IMR-90 (cell line): ENCODE measurements around the gene UNKL. TPM values are rescaled to one million over a fixed set of nuclear protein-coding genes. Genes with fewer than 3 reads are reported as not detected.

Experiments used
- ATAC-seq: fragments of 200-7000 bp; cut with Tn5 transposase; 2 replicates; pipeline ENCODE4 v1.9.1; 2020; ENCODE audit warnings: low read depth, mild to moderate bottlenecking, moderate library complexity
- BruUV-seq: library from RNA; stranded (reverse); fragments of 400-500 nt; replicated peaks from 2 replicates; lab custom pipeline; 2021; lab: Mats Ljungman, UMichigan
- CTCF ChIA-PET: fragments of 300-600 bp; formaldehyde crosslinking; extraction: SDS; loops from one replicate; lab custom pipeline; 2021; ENCODE audit warnings: antibody characterized with exemption; lab: Yijun Ruan, JAX
- POLR2A ChIA-PET: fragments of 300-600 bp; sonication (Branson Sonifier 250); formaldehyde crosslinking; loops from one replicate; lab custom pipeline; 2022; ENCODE audit warnings: antibody characterized with exemption; ENCODE audit not compliant: unreplicated experiment; lab: Charles Lee
- DNase-seq: peaks from one replicate; pipeline ENCODE4 v3.0.0; 2013
- H2AFZ ChIP-seq: replicated peaks from 2 replicates; pipeline ENCODE3; 2013; ENCODE audit warnings: low read length, mild to moderate bottlenecking; ENCODE audit not compliant: poor library complexity
- H2AK5ac ChIP-seq: 2 replicates; pipeline ENCODE4 v1.6.1; 2013; ENCODE audit warnings: low read depth, low read length, inconsistent platforms
- H2AK9ac ChIP-seq: replicated peaks from 2 replicates; pipeline ENCODE3; 2013; ENCODE audit warnings: mild to moderate bottlenecking, low read depth, low read length, moderate library complexity; ENCODE audit not compliant: poor library complexity
- H2BK120ac ChIP-seq: 2 replicates; pipeline ENCODE4 v1.6.1; 2013; ENCODE audit warnings: low read depth, low read length, inconsistent platforms
- H2BK15ac ChIP-seq: 3 replicates; pipeline ENCODE4 v1.6.1; 2013; ENCODE audit warnings: low read depth, low read length, inconsistent platforms
- H2BK20ac ChIP-seq: 2 replicates; pipeline ENCODE4 v1.6.1; 2013; ENCODE audit warnings: low read depth, mild to moderate bottlenecking, inconsistent platforms, low read length, moderate library complexity
- H2BK5ac ChIP-seq: 2 replicates; pipeline ENCODE4 v1.6.1; 2013; ENCODE audit warnings: mild to moderate bottlenecking, low read depth, low read length, inconsistent platforms; ENCODE audit not compliant: poor library complexity, severe bottlenecking
- H3K14ac ChIP-seq: replicated peaks from 2 replicates; pipeline ENCODE4 v1.6.1; 2013; ENCODE audit warnings: low read depth, low read length, inconsistent platforms
- H3K18ac ChIP-seq: 2 replicates; pipeline ENCODE4 v1.6.1; 2013; ENCODE audit warnings: low read depth, low read length, control low read depth
- H3K23ac ChIP-seq: 2 replicates; pipeline ENCODE4 v1.6.1; 2013; ENCODE audit warnings: low read depth, low read length, inconsistent platforms
- H3K27ac ChIP-seq: 2 replicates; pipeline ENCODE4 v1.5.1; 2013; ENCODE audit warnings: mild to moderate bottlenecking, control low read depth, low read length; ENCODE audit not compliant: insufficient read depth
- H3K27me3 ChIP-seq: 2 replicates; pipeline ENCODE4 v1.6.1; 2013; ENCODE audit warnings: low read length; ENCODE audit not compliant: control insufficient read depth, insufficient read depth
- H3K36me3 ChIP-seq: 2 replicates; pipeline ENCODE4 v1.6.1; 2013; ENCODE audit warnings: low read length, mixed read lengths; ENCODE audit not compliant: control insufficient read depth, insufficient read depth
- H3K4ac ChIP-seq: 2 replicates; pipeline ENCODE4 v1.6.1; 2013; ENCODE audit warnings: low read depth, low read length, inconsistent platforms
- H3K4me1 ChIP-seq: 2 replicates; pipeline ENCODE4 v1.6.1; 2013; ENCODE audit warnings: low read length, mixed read lengths; ENCODE audit not compliant: control insufficient read depth, insufficient read depth
- H3K4me2 ChIP-seq: 2 replicates; pipeline ENCODE4 v1.6.1; 2013; ENCODE audit warnings: low read depth, mild to moderate bottlenecking, control low read depth, low read length, moderate library complexity
- H3K4me3 ChIP-seq: 2 replicates; pipeline ENCODE4 v1.5.1; 2013; ENCODE audit warnings: low read depth, mild to moderate bottlenecking, control low read depth, low read length, moderate library complexity; ENCODE audit not compliant: insufficient read depth
- H3K56ac ChIP-seq: 2 replicates; pipeline ENCODE4 v1.6.1; 2013; ENCODE audit warnings: low read length, inconsistent platforms; ENCODE audit not compliant: insufficient read depth; ENCODE audit errors: extremely low read depth
- H3K79me1 ChIP-seq, 2 experiments: 2 replicates each; pipeline ENCODE4 v1.6.1; 2013; ENCODE audit warnings: low read length in 2 of 2, inconsistent platforms in 1 of 2, low read depth in 1 of 2
- H3K9ac ChIP-seq: 2 replicates; pipeline ENCODE4 v1.6.1; 2013; ENCODE audit warnings: low read depth, low read length, control low read depth
- H3K9me1 ChIP-seq: 2 replicates; pipeline ENCODE4 v1.6.1; 2013; ENCODE audit warnings: low read length, inconsistent platforms; ENCODE audit not compliant: insufficient read depth
- H3K9me3 ChIP-seq: 2 replicates; pipeline ENCODE4 v1.6.1; 2013; ENCODE audit warnings: low read length; ENCODE audit not compliant: control insufficient read depth, insufficient read depth
- H4K20me1 ChIP-seq: 2 replicates; pipeline ENCODE4 v1.6.1; 2013; ENCODE audit warnings: low read length, inconsistent platforms; ENCODE audit not compliant: insufficient read depth
- H4K5ac ChIP-seq: 2 replicates; pipeline ENCODE4 v1.6.1; 2013; ENCODE audit warnings: mild to moderate bottlenecking, low read depth, low read length, control low read depth
- H4K8ac ChIP-seq, 2 experiments: 2 replicates each; pipeline ENCODE4 v1.6.1; 2013; ENCODE audit warnings: low read depth in 2 of 2, low read length in 2 of 2, control low read depth in 1 of 2, inconsistent platforms in 1 of 2
- H4K91ac ChIP-seq: 2 replicates; pipeline ENCODE4 v1.6.1; 2013; ENCODE audit warnings: low read depth, low read length, inconsistent platforms; ENCODE audit not compliant: insufficient read depth
- BHLHE40 ChIP-seq: fragments of 150-350 bp; IDR thresholded peaks from 2 replicates; pipeline ENCODE4 v1.6.1; 2016; ENCODE audit warnings: mild to moderate bottlenecking, low read depth, low read length
- CEBPB ChIP-seq: IDR thresholded peaks from 2 replicates; pipeline ENCODE4 v1.6.1; 2012; ENCODE audit warnings: low read depth, low read length, improper control_type of control experiment
- CHD1 ChIP-seq: IDR thresholded peaks from 2 replicates; pipeline ENCODE4 v1.6.1; 2012; ENCODE audit warnings: low read depth, low read length, improper control_type of control experiment
- FOS ChIP-seq: fragments of 150-350 bp; IDR thresholded peaks from 2 replicates; pipeline ENCODE4 v1.6.1; 2016; ENCODE audit warnings: low read depth, low read length
- MAZ ChIP-seq: IDR thresholded peaks from 2 replicates; pipeline ENCODE4 v1.6.1; 2012; ENCODE audit warnings: low read depth, mild to moderate bottlenecking, low read length, improper control_type of control experiment, moderate library complexity, borderline replicate concordance
- NFE2L2 ChIP-seq: fragments of 150-350 bp; IDR thresholded peaks from 2 replicates; pipeline ENCODE4 v1.6.1; 2016; ENCODE audit warnings: low read depth, mild to moderate bottlenecking, low read length
- POLR2A ChIP-seq: IDR thresholded peaks from 2 replicates; pipeline ENCODE4 v1.6.1; 2012; ENCODE audit warnings: mild to moderate bottlenecking, low read depth, low read length
- RAD21 ChIP-seq: IDR thresholded peaks from 2 replicates; pipeline ENCODE4 v1.6.1; 2012; ENCODE audit warnings: low read length, improper control_type of control experiment
- RCOR1 ChIP-seq: IDR thresholded peaks from 2 replicates; pipeline ENCODE4 v1.6.1; 2012; ENCODE audit warnings: mild to moderate bottlenecking, low read length, improper control_type of control experiment; ENCODE audit not compliant: insufficient replicate concordance
- RFX5 ChIP-seq: IDR thresholded peaks from 2 replicates; pipeline ENCODE4 v1.8.0; 2012; ENCODE audit warnings: low read depth, mild to moderate bottlenecking, low read length, moderate library complexity
- SMC3 ChIP-seq: fragments of 150-350 bp; IDR thresholded peaks from 2 replicates; pipeline ENCODE4 v1.6.1; 2016; ENCODE audit warnings: low read depth, mild to moderate bottlenecking, antibody characterized with exemption, low read length, moderate library complexity
- WGBS, 2 experiments: methylation state at CpG; one replicate each; pipeline versions ENCODE4 v1.1.5 to v1.1.7; 2013; ENCODE audit warnings: missing lambda C conversion rate in 2 of 2; ENCODE audit not compliant: insufficient read length in 1 of 2; ENCODE audit errors: extremely low coverage in 2 of 2; 5-methylcytosine and 5-hydroxymethylcytosine counted together
- dilution Hi-C: fragments of 300-500 bp; cut with HindIII; formaldehyde crosslinking; loops from one replicate; pipeline ENCODE4 v1.14.3; 2018; ENCODE audit warnings: low sequenced_read_pairs; ENCODE audit not compliant: unreplicated experiment
- in situ Hi-C: fragments of 300-500 bp; cut with MboI; formaldehyde crosslinking; loops from 3 replicates; pipeline ENCODE4 v1.14.3; 2019; ENCODE audit warnings: low sequenced_read_pairs, inconsistent platforms, mixed read lengths
- intact Hi-C: fragments of 100-400 bp; cut with micrococcal nuclease; formaldehyde crosslinking; loops from 2 replicates; pipeline ENCODE4 v1.10.0; 2022
- polyA plus RNA-seq, 3 experiments: library from polyadenylated mRNA; depleted of rRNA; stranded (reverse); fragments of >200 nt; gene quantifications; 2 replicates each; pipeline ENCODE4 v1.2.3, GENCODE V29; 2012; ENCODE audit warnings: low replicate concordance in 1 of 3
- total RNA-seq: library from RNA; depleted of rRNA; stranded (reverse); fragments of >200 nt; gene quantifications from 2 replicates; pipeline ENCODE4 v1.2.3, GENCODE V29; 2012
- TF ChIP-seq, protein P1 (sequence below): fragments of 150-350 bp; IDR thresholded peaks from 2 replicates; pipeline ENCODE4 v1.6.1; 2016; ENCODE audit warnings: low read depth, mild to moderate bottlenecking, low read length, moderate library complexity, borderline replicate concordance
- TF ChIP-seq, protein P2 (sequence below): conservative IDR thresholded peaks from 2 replicates; pipeline ENCODE4 v1.5.1; 2012; ENCODE audit warnings: mild to moderate bottlenecking, low read depth, low read length, improper control_type of control experiment
- TF ChIP-seq, protein P3 (sequence below): fragments of 150-350 bp; IDR thresholded peaks from 2 replicates; pipeline ENCODE4 v1.6.1; 2017; ENCODE audit warnings: mild to moderate bottlenecking, antibody characterized with exemption, low read length, low read depth

Gene UNKL
- total and polyA plus RNA-seq, 2 of the 4 experiments (the other 2 are of a cell fraction) = 4.1 to 13.3 TPM

GRCh38 chr16:1315081-1316032 is 99.1 kb downstream of the UNKL start:
- no peaks in the 10 kb centered on the region for H3K27me3 ChIP-seq
- H3K4me3 ChIP-seq = no peak overlapping the region
- H3K4me1 ChIP-seq = peaks cover 15% of the 10 kb centered on the region
- H4K91ac ChIP-seq = no peak overlapping the region
- H4K5ac ChIP-seq = no peak overlapping the region
- H3K56ac ChIP-seq = no peak overlapping the region
- intact Hi-C loops (no loop called here), dilution Hi-C loops (no loop called here), in situ Hi-C loops (no loop called here)
- H2BK20ac ChIP-seq = no peak overlapping the region
- H4K8ac ChIP-seq = no peak overlapping the region
- peaks cover 10 to 52% of the 10 kb centered on the region in 2 experiments for H3K79me1 ChIP-seq
- WGBS, 2 experiments = 98% methylated on average over 14 of the region's 46 CpGs; no CpG with 5 or more reads in 1 of the 2 experiments
- H3K23ac ChIP-seq = no peak overlapping the region
- no peak overlapping the region for H2BK120ac ChIP-seq
- no peak overlapping the region for H2BK15ac ChIP-seq
- BruUV-seq = no TSS peak
- H3K27ac ChIP-seq = no peak overlapping the region
- no peak overlapping the region for H3K4me2 ChIP-seq
- no peak overlapping the region for H3K14ac ChIP-seq
- no peak overlapping the region for H3K4ac ChIP-seq
- no peak overlapping the region for H2BK5ac ChIP-seq
- peaks cover 6% of the 10 kb centered on the region for H3K9me1 ChIP-seq
- H4K20me1 ChIP-seq = peaks cover 98% of the 10 kb centered on the region
- H3K9ac ChIP-seq = no peak overlapping the region
- ChIA-PET CTCF (no interaction called here), POLR2A (no interaction called here)
- no peak overlapping the region for H2AFZ ChIP-seq
- DNase-seq = no peak
- H3K9me3 ChIP-seq = no peaks in the 10 kb centered on the region
- H3K18ac ChIP-seq = no peak overlapping the region
- H2AK9ac ChIP-seq = no peak overlapping the region
- peaks cover 73% of the 10 kb centered on the region for H3K36me3 ChIP-seq
- no peak overlapping the region for H2AK5ac ChIP-seq
- ATAC-seq = no peak
- TF ChIP-seq SMC3 (no peak), RCOR1 (no peak), RFX5 (no peak), CHD1 (no peak), CEBPB (no peak), MAZ (no peak), RAD21 (no peak), POLR2A (no peak), NFE2L2 (no peak), FOS (no peak), BHLHE40 (no peak)
- TF ChIP-seq, protein P1, sequence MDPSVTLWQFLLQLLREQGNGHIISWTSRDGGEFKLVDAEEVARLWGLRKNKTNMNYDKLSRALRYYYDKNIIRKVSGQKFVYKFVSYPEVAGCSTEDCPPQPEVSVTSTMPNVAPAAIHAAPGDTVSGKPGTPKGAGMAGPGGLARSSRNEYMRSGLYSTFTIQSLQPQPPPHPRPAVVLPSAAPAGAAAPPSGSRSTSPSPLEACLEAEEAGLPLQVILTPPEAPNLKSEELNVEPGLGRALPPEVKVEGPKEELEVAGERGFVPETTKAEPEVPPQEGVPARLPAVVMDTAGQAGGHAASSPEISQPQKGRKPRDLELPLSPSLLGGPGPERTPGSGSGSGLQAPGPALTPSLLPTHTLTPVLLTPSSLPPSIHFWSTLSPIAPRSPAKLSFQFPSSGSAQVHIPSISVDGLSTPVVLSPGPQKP = no peak
- TF ChIP-seq, protein P2, sequence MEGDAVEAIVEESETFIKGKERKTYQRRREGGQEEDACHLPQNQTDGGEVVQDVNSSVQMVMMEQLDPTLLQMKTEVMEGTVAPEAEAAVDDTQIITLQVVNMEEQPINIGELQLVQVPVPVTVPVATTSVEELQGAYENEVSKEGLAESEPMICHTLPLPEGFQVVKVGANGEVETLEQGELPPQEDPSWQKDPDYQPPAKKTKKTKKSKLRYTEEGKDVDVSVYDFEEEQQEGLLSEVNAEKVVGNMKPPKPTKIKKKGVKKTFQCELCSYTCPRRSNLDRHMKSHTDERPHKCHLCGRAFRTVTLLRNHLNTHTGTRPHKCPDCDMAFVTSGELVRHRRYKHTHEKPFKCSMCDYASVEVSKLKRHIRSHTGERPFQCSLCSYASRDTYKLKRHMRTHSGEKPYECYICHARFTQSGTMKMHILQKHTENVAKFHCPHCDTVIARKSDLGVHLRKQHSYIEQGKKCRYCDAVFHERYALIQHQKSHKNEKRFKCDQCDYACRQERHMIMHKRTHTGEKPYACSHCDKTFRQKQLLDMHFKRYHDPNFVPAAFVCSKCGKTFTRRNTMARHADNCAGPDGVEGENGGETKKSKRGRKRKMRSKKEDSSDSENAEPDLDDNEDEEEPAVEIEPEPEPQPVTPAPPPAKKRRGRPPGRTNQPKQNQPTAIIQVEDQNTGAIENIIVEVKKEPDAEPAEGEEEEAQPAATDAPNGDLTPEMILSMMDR = no peak
- TF ChIP-seq, protein P3, sequence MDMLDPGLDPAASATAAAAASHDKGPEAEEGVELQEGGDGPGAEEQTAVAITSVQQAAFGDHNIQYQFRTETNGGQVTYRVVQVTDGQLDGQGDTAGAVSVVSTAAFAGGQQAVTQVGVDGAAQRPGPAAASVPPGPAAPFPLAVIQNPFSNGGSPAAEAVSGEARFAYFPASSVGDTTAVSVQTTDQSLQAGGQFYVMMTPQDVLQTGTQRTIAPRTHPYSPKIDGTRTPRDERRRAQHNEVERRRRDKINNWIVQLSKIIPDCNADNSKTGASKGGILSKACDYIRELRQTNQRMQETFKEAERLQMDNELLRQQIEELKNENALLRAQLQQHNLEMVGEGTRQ = no peak
